ENCODE data around the gene STPG2. TPM values are rescaled to one million over a fixed set of nuclear protein-coding genes. Genes with fewer than 3 reads are reported as not detected.

Gene STPG2
- total RNA-seq, 2 donors from 2014 or later = 0.37 to 0.71 TPM

DNA sequence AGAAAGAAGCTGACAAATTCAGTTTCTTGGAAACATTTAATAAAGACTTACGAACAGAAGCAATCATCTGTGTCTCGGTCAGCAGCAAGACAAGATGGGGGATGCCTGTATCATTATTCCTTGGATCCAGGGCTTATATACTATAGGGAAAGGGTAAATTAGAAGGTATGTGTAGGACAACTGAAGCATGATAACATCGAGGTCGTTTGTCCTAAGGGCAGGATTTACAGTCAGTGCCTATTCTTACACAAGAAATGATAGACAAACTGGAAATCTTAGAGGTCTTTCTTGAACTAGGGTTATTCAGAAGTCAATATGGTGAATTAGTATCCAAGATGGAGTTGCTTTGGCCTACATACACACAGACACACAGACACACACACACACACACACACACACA lies 553.0 kb downstream of the STPG2 start:
- H3K36me3 ChIP-seq = no peaks in the 10 kb centered on the region
- H3K27ac ChIP-seq = no peak overlapping the region
- no peak overlapping the region for H3K4me3 ChIP-seq
- H3K27me3 ChIP-seq = no peaks in the 10 kb centered on the region
- TF ChIP-seq, protein P1, sequence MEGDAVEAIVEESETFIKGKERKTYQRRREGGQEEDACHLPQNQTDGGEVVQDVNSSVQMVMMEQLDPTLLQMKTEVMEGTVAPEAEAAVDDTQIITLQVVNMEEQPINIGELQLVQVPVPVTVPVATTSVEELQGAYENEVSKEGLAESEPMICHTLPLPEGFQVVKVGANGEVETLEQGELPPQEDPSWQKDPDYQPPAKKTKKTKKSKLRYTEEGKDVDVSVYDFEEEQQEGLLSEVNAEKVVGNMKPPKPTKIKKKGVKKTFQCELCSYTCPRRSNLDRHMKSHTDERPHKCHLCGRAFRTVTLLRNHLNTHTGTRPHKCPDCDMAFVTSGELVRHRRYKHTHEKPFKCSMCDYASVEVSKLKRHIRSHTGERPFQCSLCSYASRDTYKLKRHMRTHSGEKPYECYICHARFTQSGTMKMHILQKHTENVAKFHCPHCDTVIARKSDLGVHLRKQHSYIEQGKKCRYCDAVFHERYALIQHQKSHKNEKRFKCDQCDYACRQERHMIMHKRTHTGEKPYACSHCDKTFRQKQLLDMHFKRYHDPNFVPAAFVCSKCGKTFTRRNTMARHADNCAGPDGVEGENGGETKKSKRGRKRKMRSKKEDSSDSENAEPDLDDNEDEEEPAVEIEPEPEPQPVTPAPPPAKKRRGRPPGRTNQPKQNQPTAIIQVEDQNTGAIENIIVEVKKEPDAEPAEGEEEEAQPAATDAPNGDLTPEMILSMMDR (IDR thresholded peaks at IDR 0.05) = no peak
- DNase-seq (ENCODE audit: low spot score) = no peak
- H3K9me3 ChIP-seq = no peaks in the 10 kb centered on the region
- H3K4me1 ChIP-seq = no peaks in the 10 kb centered on the region

DNA sequence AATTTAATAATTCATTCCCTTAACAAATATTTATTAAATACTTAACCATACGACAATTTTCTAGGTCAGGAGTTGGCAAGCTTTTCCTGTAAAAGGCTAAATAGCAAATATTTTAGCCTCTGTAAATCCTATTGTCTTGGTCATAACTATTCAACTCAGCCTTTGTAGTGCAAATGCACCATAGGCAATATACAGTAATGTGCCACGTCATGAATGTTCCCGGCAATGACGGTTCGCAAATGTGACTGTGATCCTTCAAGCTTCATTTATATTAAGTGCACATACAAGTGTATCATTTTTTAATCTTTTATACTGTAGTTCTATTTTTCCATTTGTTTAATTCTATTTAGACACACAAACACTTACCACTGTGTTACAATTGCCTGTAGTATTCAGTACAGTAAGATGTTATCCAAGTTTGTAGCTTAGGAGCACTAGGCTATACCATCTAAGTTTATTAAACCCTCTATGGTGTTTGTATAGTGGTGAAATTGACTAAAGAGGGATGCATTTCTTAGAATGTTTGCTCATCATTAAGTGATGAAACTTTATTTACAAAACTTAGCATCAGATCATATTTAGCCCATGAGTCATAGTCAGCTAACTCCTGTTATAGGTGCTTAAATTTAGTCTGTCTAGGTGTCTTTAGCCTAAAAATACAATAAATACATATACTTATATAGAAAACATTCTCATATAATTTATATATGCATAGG lies 553.6 kb downstream of the STPG2 start:
- no peaks in the 10 kb centered on the region for H3K9me3 ChIP-seq
- no peak for DNase-seq (ENCODE audit: low spot score)
- H3K4me1 ChIP-seq = no peaks in the 10 kb centered on the region
- H3K27ac ChIP-seq = no peak overlapping the region
- H3K4me3 ChIP-seq = no peak overlapping the region
- H3K36me3 ChIP-seq = no peaks in the 10 kb centered on the region
- TF ChIP-seq, protein P1 (IDR thresholded peaks at IDR 0.05) = no peak
- no peaks in the 10 kb centered on the region for H3K27me3 ChIP-seq

DNA sequence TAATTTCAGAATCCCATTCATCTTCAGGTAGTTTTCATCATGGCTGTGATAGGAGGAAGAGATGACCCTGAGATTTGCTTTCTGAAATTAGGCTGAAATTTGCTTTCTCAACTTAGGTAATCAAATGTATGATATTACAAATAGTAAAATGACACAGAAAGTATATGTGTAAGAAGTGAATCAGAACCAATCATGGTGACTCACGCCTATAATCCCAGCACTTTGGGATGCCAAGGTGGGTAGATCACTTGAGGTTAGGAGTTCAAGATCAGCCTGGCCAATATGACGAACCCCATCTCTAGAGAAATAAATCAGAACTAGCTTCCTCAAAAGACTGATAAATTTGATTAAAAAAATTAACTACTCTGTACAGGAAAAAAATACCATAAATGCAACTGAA lies 555.4 kb downstream of the STPG2 start:
- Histone ChIP-seq H3K36me3 (no peaks in the 10 kb centered on the region), H3K27me3 (no peaks in the 10 kb centered on the region), H3K27ac (no peak overlapping the region), H3K4me1 (no peaks in the 10 kb centered on the region), H3K4me3 (no peak overlapping the region), H3K9me3 (no peaks in the 10 kb centered on the region)
- DNase-seq (ENCODE audit: low spot score) = no peak
- TF ChIP-seq, protein P1 (IDR thresholded peaks at IDR 0.05) = no peak

DNA sequence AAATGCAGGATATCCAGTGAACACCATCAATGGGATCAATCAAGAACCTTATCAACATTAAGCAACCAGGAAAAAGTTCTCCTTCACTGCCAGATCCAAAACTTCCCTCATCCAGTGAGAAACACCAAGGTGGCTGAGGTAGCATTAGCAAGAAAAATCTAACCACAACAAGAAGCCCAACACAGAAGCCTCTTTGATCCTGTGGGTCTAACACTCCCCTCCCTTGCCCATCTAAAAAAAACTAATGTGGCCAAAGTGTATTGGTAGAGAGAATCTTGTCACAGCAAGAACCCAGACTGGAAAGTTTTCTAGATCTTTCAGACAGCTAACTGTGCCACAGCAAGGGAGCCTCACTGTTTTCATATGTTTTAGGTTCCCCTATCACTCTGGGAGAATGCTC lies 558.0 kb downstream of the STPG2 start:
- Histone ChIP-seq H3K27ac (no peak overlapping the region), H3K4me1 (no peaks in the 10 kb centered on the region), H3K4me3 (no peak overlapping the region), H3K36me3 (no peaks in the 10 kb centered on the region), H3K9me3 (no peaks in the 10 kb centered on the region), H3K27me3 (no peaks in the 10 kb centered on the region)
- DNase-seq (ENCODE audit: low spot score) = no peak
- TF ChIP-seq, protein P1 (IDR thresholded peaks at IDR 0.05) = no peak

DNA sequence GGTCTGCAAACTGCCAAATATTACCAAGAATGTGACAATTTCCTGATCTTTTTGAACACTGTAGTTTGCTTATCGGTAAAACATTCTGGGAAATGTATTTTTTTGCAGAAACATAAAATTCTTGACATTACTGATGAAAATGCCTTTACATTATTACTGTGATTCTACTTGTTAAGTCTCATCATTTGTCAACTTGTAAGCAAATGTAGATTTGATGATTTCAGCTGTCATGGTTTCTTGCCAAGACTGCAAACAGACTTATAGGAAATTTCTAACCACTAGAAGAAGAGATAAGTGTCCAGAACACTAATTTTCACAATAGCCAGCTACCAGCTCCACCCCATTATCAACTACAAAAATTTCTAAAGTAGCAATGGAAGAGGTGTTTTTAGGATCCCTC lies 560.4 kb downstream of the STPG2 start:
- no peaks in the 10 kb centered on the region for H3K27me3 ChIP-seq
- H3K9me3 ChIP-seq = no peaks in the 10 kb centered on the region
- no peak overlapping the region for H3K27ac ChIP-seq
- no peaks in the 10 kb centered on the region for H3K4me1 ChIP-seq
- H3K36me3 ChIP-seq = no peaks in the 10 kb centered on the region
- no peak overlapping the region for H3K4me3 ChIP-seq
- TF ChIP-seq, protein P1 (IDR thresholded peaks at IDR 0.05) = no peak
- no peak for DNase-seq (ENCODE audit: low spot score)

DNA sequence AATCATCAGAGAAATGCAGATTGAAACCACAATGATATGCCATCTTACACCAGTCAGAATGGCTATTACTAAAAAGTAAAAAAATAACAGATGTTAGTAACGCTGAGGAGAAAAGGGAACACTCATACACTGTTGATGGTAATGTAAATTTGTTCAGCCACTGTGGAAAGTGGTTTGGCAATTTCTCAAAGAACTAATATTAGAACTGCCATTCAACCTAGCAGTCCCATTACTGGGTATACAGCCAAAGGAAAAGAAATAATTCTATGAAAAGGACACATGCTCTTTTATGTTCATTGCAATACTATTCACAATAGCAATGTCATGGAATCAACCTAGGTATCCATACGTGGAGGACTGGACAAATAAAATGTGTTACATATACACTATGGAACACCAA lies 566.3 kb downstream of the STPG2 start:
- no peak for DNase-seq (ENCODE audit: low spot score)
- H3K27ac ChIP-seq = no peak overlapping the region
- no peaks in the 10 kb centered on the region for H3K36me3 ChIP-seq
- no peaks in the 10 kb centered on the region for H3K4me1 ChIP-seq
- peaks cover 0 to 6% of the 10 kb centered on the region in 2 donors for H3K9me3 ChIP-seq
- TF ChIP-seq, protein P1 (IDR thresholded peaks at IDR 0.05) = no peak
- no peak overlapping the region for H3K4me3 ChIP-seq
- H3K27me3 ChIP-seq = no peaks in the 10 kb centered on the region
